ENCODE results near the gene KANSL1L.

GRCh38 chr2:210003359-210003758 lies 167.8 kb downstream of the KANSL1L start:
- TF ChIP-seq, protein P1, sequence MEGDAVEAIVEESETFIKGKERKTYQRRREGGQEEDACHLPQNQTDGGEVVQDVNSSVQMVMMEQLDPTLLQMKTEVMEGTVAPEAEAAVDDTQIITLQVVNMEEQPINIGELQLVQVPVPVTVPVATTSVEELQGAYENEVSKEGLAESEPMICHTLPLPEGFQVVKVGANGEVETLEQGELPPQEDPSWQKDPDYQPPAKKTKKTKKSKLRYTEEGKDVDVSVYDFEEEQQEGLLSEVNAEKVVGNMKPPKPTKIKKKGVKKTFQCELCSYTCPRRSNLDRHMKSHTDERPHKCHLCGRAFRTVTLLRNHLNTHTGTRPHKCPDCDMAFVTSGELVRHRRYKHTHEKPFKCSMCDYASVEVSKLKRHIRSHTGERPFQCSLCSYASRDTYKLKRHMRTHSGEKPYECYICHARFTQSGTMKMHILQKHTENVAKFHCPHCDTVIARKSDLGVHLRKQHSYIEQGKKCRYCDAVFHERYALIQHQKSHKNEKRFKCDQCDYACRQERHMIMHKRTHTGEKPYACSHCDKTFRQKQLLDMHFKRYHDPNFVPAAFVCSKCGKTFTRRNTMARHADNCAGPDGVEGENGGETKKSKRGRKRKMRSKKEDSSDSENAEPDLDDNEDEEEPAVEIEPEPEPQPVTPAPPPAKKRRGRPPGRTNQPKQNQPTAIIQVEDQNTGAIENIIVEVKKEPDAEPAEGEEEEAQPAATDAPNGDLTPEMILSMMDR (conservative IDR thresholded peaks at IDR 0.05 in 1 of 2, IDR thresholded peaks at IDR 0.05 in 1 of 2; ENCODE audit: low read depth in 1 of 2, low read length in 2 of 2) = no peak
- TF ChIP-seq EZH2 (IDR thresholded peaks at IDR 0.05; ENCODE audit: low read length, missing control alignments) = no peak

Data from fibroblast of lung (primary cell).